AG04450 (cell line): ENCODE data around the gene MSH3. TPM values are rescaled to one million over a fixed set of nuclear protein-coding genes. Genes with fewer than 3 reads are reported as not detected.

ENCODE experiments used
- CTCF ChIA-PET: fragments of 300-600, 350-600 bp; formaldehyde crosslinking; extraction: SDS; loops from one replicate; lab custom pipeline; 2022; ENCODE audit warnings: antibody characterized with exemption, inconsistent platforms; lab: Charles Lee
- POLR2A ChIA-PET: fragments of 350-600 bp; formaldehyde crosslinking; extraction: SDS; loops from one replicate; lab custom pipeline; 2021; ENCODE audit warnings: antibody characterized with exemption, inconsistent platforms; lab: Yijun Ruan, JAX
- DNase-seq: peaks from one replicate; pipeline ENCODE4 v3.0.0-alpha.2; 2011; ENCODE audit warnings: low read depth, low spot score
- H3K27ac ChIP-seq: one replicate; pipeline ENCODE4 v1.5.1; 2012; ENCODE audit warnings: low read depth, low read length, control low read depth
- H3K27me3 ChIP-seq: one replicate; pipeline ENCODE4 v1.6.0; 2012; ENCODE audit warnings: low read length; ENCODE audit not compliant: control insufficient read depth, insufficient read depth
- H3K4me3 ChIP-seq: 2 replicates; pipeline ENCODE4 v1.5.1; 2011; ENCODE audit warnings: mild to moderate bottlenecking, low read depth, low read length, control low read depth
- H3K9me3 ChIP-seq: 2 replicates; pipeline ENCODE4 v1.5.1; 2012; ENCODE audit warnings: low read length; ENCODE audit not compliant: control insufficient read depth, insufficient read depth
- polyA plus RNA-seq: library from polyadenylated mRNA; depleted of rRNA; stranded (reverse); fragments of >200 nt; gene quantifications from 2 replicates; pipeline ENCODE4 v1.2.3, GENCODE V29; 2011
- TF ChIP-seq, protein P1 (sequence below): IDR thresholded peaks from 2 replicates; pipeline ENCODE4 v1.5.1; 2011; ENCODE audit warnings: low read depth, low read length, control low read depth, inconsistent platforms

MSH3 gene
- polyA plus RNA-seq, 1 experiment, result 10.8 TPM

- Histone ChIP-seq H3K27me3 (no peaks in the 10 kb centered on the region), H3K9me3 (no peaks in the 10 kb centered on the region), H3K4me3 (no peak overlapping the region), H3K27ac (no peak overlapping the region)
- DNase-seq, result no peak
- ChIA-PET CTCF (no interaction called here), POLR2A (no interaction called here)
- TF ChIP-seq, protein P1, sequence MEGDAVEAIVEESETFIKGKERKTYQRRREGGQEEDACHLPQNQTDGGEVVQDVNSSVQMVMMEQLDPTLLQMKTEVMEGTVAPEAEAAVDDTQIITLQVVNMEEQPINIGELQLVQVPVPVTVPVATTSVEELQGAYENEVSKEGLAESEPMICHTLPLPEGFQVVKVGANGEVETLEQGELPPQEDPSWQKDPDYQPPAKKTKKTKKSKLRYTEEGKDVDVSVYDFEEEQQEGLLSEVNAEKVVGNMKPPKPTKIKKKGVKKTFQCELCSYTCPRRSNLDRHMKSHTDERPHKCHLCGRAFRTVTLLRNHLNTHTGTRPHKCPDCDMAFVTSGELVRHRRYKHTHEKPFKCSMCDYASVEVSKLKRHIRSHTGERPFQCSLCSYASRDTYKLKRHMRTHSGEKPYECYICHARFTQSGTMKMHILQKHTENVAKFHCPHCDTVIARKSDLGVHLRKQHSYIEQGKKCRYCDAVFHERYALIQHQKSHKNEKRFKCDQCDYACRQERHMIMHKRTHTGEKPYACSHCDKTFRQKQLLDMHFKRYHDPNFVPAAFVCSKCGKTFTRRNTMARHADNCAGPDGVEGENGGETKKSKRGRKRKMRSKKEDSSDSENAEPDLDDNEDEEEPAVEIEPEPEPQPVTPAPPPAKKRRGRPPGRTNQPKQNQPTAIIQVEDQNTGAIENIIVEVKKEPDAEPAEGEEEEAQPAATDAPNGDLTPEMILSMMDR, result no peak
Measured at GRCh38 chr5:80703747-80704146, 49.3 kb downstream of the MSH3 start.

DNA sequence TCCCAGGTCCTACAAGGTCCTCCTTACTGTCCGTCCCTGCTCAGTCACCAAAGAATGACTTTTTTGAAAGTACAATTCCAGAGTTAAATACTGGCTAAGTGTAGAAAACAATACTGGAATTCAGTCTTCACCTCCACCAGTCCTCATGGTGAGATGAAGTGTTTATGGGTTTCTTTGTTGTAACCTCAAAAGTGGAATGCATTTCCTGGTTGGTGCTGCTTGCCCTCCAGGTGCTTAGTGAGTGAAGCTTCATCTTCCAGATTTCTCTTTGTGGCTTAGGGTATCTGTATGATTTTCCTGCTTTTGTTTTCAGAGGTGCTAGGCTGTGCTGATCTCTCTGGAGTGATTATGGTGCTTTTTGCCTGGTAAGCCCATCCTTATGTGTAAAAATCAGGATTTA lies 49.8 kb downstream of the MSH3 start:
- Histone ChIP-seq H3K27ac (no peak overlapping the region), H3K4me3 (no peak overlapping the region), H3K27me3 (no peaks in the 10 kb centered on the region), H3K9me3 (no peaks in the 10 kb centered on the region)
- ChIA-PET CTCF (no interaction called here), POLR2A (no interaction called here)
- no peak for DNase-seq
- TF ChIP-seq, protein P1, result no peak

GRCh38 chr5:80705216-80705769 lies 50.8 kb downstream of the MSH3 start:
- ChIA-PET CTCF (interaction anchor here (0.6 to 1.7 kb wide), 5 partner anchors 18 to 594 kb away, joined by 3 to 6 read pairs (median 3); no protein-coding TSS in a partner anchor), POLR2A (no interaction called here)
- no peak for DNase-seq
- TF ChIP-seq, protein P1, result no peak
- H3K27ac ChIP-seq, result no peak overlapping the region
- no peaks in the 10 kb centered on the region for H3K27me3 ChIP-seq
- H3K4me3 ChIP-seq, result no peak overlapping the region
- H3K9me3 ChIP-seq, result no peaks in the 10 kb centered on the region

- CTCF ChIA-PET, result interaction anchor here (0.9 to 1.7 kb wide), 3 partner anchors 460 to 594 kb away, joined by 3 to 6 read pairs (median 4); no protein-coding TSS in a partner anchor
- Histone ChIP-seq H3K27me3 (no peaks in the 10 kb centered on the region), H3K4me3 (no peak overlapping the region), H3K27ac (no peak overlapping the region), H3K9me3 (no peaks in the 10 kb centered on the region)
- POLR2A ChIA-PET, result no interaction called here
- TF ChIP-seq, protein P1, result no peak
- DNase-seq, result no peak
Measured at GRCh38 chr5:80705801-80706200, 51.3 kb downstream of the MSH3 start.

- no peak overlapping the region for H3K4me3 ChIP-seq
- H3K27me3 ChIP-seq, result no peaks in the 10 kb centered on the region
- TF ChIP-seq, protein P1, result no peak
- POLR2A ChIA-PET, result no interaction called here
- H3K9me3 ChIP-seq, result no peaks in the 10 kb centered on the region
- DNase-seq, result no peak
- CTCF ChIA-PET, result interaction anchor here (0.9 kb wide), 1 partner anchor 491 kb away, joined by 3 read pairs; no protein-coding TSS in a partner anchor
- no peak overlapping the region for H3K27ac ChIP-seq
Measured at GRCh38 chr5:80706835-80707447, 52.5 kb downstream of the MSH3 start.
